HG03060 (cell line): ENCODE measurements around the gene SBSN.

Experiments used
- ATAC-seq: cut with Tn5 transposase; IDR thresholded peaks from one replicate; pipeline ENCODE4 v1.9.1; 2021; ENCODE audit warnings: low read depth, moderate number of reproducible peaks; ENCODE audit not compliant: unreplicated experiment

The SBSN gene

DNA sequence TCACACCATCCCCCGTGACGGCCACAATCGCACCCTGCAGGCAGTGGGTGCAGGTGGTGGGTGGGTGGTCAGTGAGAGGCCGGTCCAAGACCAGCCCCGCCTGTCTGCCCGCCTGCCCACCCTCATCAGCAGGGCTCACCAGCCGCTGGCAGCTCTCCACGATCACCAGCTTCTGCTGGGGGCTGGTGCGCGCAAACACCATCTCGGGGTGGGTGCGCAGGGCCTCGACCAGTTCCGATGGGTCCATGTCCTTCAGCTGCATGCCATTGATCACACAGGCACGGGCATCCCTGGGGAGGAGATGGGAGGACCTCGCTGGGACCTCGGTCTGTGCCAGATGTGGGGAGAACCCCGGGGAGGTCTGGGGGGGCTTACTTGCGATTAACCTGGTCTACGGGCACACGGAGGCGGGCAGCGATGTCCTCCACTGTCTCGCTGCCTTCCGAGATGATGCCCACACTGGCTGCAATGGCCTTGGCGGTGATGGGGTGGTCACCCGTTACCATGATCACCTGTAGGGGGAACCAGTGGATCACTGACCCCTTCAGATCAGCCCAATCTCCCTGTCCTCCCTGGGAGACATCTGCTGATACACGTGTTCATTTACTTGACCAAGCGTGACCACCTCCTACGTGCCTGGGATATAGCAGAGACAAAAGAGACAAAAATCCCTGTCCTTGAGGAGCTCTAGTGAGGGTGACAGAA lies 27.3 kb upstream of the SBSN start:
- no peak for ATAC-seq

DNA sequence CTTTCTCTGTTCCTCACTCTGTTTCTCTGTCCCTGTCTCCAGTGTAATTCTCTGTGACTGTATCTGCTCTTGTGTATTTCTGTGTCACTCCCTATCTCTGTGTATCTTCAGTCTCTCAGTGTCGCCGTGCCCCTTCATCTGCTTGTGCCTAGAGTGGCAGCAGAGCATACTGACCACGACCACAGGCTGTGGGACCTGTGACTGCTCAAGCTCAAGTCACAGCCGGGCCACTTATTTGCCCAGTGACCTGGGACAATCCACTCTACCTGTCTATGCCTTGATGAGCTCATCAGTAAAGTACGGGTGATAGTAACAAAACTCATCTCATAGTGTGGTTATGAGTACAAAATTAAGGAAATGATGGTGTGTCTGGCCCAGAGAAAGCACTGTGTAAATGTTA lies 26.0 kb upstream of the SBSN start:
- ATAC-seq: no peak

GRCh38 chr19:35553385-35554000 lies 25.4 kb upstream of the SBSN start:
- ATAC-seq: no peak

GRCh38 chr19:35552534-35553384 lies 24.6 kb upstream of the SBSN start:
- ATAC-seq: no peak

DNA sequence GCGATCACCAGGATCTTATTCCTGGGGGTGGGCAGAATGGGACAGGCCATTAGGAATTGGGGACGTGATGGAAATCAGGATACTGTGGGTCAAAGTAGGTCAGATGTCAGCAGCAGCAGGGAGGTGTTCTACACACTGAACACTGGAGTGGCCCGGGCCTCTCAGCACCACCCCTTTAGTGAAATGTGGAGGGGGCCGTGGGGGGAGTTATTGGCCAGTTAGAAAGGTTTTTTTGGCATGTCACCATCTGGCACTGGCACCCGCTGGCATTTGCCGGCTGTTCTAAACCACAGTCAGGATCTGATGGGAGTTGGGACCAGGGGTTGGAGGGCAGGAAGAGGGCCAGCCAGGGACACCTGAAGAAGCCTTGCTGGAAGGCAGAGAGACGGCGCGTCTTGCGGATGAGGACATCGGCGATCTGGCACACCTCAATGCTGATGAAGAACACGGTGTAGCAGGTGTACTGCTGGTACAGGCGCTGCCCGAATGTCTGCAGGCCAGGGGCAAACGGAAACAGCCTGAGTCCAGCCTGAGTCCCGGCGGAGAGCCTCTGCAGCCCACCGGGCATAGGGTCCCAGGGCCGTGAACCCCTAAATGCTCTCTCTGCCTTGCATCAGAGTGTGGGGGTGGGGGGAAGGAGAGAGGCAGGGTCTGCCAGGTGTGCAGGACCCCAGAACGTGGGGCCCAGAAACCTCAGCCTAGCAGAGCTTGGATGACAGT lies 23.1 kb upstream of the SBSN start:
- no peak for ATAC-seq

GRCh38 chr19:35549879-35550523 lies 21.9 kb upstream of the SBSN start:
- ATAC-seq: no peak

- no peak for ATAC-seq
Measured at GRCh38 chr19:35549174-35549788, 21.2 kb upstream of the SBSN start.

DNA sequence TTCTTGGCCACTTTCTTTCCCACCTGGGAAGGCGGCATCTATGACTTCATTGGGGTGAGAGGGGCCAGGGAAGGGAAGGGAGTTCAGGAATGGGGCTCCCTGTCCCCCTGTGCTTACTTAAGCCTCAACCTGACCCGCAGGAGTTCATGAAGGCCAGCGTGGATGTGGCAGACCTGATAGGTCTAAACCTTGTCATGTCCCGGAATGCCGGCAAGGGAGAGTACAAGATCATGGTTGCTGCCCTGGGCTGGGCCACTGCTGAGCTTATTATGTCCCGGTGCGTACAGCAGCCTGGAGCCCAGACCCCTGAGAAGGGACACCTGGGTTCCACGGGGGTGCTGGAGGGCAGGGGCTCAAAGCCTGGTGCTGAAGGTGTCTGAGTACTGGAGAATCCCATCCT lies 18.4 kb upstream of the SBSN start:
- no peak for ATAC-seq

GRCh38 chr19:35545855-35546381 lies 17.8 kb upstream of the SBSN start:
- no peak for ATAC-seq

DNA sequence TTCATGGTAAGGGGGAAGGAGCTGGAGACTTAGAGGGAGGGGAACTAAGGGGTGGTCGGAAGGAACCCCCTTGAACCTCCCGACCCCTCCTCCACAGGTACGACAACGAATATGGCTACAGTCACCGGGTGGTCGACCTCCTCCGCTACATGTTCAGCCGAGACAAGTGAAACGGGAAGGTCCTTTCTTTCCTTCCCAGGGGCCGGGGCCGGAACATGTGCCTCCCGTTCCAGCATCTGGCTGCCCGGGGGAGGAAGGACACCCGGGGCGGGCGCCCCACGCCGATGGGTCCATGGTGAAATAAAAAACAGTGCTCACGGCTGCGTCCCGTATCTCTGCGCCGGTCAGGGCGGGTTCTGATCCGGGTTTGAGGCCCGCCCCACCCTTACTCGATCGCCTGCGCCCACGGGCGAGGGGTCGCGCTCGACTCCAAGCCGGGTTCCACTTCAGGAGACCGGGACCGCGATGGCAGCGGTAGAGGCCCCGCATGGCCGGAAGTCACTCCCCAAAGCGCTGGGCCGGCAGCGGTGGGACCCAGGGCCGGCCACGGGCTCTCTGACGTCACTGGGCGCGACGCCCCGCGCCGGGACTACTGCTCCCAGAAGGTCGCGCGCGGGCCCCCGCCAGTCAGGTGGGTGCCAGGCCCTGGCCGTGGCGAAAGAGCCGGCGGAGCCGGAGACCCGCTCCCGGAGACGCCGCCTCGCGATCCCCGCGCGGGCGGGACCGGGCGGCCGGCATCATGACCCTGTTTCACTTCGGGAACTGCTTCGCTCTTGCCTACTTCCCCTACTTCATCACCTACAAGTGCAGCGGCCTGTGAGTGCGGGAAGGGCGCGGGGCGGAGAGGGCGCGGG lies 17.1 kb upstream of the SBSN start, which contains the start of gene TMEM147:
TSS of gene TMEM147 (plus strand) at position 626 of the 854 bp plus-strand sequence. CDS start at position 740, 114 bp downstream.
- ATAC-seq: no peak

DNA sequence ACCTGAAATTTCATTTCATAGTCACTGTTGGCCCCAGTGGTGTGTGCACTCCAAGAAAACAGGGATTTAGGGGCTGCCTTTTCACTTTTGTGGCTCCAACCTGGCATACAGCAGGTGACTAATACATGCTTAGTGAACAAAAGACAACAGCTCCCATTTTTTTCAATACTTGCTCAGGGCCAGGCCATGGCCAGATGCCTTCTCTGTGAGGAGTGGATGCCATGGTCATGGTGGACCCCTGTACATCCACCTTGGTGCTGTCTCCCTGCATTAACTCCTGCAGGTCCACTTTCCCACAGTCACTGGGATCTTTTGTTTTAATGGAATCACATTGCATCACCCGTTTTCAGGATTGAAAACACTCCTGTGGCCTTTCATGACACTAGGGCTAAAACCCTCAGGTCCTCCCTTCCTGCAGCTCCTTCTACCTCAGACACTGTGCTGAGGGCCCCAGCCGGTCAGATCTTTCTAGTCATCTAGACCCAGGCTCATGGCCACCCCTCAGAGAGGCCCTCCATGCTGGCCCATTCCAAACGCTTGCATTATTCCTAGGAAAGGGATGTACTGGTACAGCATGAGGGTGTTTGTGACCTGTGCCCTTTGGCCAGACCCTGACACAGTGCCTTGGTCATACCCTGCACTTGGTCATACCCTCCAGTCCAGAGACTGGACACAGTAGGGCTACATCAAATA lies 16.1 kb upstream of the SBSN start:
- no peak for ATAC-seq

DNA sequence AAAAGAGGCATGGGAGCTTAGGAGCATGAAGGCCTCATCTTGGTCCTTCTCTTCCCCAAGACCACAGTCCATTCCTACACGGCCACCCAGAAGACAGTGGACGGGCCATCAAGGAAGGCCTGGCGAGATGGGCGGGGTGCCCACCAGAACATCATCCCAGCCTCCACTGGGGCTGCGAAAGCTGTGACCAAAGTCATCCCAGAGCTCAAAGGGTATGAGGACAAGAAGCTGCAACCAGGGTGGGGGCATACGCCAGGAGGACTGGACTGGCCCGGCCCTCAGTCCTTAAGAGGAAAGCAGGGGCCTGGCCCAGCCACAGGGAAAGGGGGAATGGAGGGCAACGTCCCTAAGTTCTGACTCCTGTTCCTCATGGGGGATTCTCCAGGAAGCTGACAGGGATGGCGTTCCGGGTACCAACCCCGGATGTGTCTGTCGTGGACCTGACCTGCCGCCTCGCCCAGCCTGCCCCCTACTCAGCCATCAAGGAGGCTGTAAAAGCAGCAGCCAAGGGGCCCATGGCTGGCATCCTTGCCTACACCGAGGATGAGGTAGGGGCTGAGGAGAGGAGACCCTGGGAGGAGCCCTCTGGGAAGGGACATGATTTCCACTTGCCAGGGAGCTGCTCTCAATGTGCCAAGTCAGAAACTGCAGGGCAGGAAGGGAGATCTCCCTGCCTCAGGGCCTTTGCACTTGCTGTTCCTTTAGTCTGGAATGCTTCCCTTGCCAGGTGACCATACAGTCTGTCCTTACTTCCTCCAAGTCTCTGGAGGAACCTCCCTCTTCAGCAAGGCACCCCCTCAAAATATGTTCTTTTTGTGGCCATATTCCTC lies 15.4 kb upstream of the SBSN start:
- no peak for ATAC-seq

- no peak for ATAC-seq
Measured at GRCh38 chr19:35542209-35542608, 14.1 kb upstream of the SBSN start.

GRCh38 chr19:35540356-35540927 lies 12.3 kb upstream of the SBSN start:
- ATAC-seq: no peak

DNA sequence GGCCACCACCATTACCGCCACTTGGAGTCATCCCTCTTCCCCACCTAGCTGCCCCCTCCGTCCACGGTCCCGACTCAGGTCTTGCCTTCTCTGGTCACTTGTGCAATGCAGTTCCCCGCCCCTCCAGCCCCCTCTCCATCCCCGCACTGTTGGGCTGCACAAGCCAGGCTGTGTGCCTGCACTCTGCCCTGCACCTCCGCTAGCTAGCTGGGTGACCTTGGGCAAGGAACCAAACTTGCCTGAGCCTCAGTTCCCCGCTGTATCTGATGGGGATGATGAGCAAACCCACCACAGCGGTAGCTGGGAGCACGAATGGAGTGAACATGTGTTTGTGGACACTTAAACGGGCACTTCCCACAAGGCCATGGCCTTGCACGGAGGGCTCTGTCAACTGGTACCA lies 11.7 kb upstream of the SBSN start:
- no peak for ATAC-seq

GRCh38 chr19:35539314-35539713 lies 11.2 kb upstream of the SBSN start:
- ATAC-seq: no peak
